ENCODE results near the gene LHX6.

Gene LHX6

GRCh38 chr9:122234022-122234748 is 5.4 kb upstream of the LHX6 start:
- DNase-seq: no peak

DNA sequence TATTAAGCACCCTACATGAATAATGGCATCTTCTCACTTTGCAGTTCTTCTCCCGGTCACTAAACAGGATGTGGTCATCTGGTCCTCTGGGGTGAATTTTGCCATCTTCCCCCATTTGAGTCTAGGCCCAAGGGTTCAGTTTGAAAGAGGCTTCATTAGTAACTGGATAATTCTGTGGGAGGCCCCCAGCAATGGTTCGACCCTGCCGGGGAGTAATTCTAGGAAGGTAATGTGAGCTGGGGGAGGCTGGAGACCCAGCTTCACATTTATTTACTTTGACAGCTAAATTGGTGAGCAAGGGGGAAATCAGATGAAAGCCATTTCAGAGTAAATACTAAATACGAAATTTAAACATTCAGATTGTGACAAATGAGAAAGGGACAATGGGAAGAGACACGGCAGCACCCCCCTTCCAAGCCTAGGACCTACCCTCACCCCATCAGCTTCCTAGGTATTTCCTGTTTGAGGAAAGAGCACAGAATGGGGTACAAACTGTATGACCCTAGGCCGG is 4.1 kb upstream of the LHX6 start:
- no peak for DNase-seq

DNA sequence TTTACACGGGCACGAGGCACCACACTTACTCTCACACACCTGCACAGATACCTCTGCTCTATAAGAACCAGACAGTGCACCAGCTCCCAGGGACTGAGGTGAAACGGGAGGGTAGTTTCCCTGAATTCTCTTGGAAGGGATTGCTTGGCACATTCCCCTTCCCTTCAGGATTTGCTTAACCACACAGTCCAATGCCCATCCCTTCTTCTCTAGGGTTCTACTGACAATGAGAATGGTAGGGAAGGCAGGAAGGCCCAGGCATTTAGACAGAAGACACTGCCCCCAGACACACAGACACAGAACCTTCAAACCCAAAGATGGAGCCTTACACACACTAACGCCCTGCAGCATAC is 704 bp upstream of the LHX6 start:
- DNase-seq: no peak

DNA sequence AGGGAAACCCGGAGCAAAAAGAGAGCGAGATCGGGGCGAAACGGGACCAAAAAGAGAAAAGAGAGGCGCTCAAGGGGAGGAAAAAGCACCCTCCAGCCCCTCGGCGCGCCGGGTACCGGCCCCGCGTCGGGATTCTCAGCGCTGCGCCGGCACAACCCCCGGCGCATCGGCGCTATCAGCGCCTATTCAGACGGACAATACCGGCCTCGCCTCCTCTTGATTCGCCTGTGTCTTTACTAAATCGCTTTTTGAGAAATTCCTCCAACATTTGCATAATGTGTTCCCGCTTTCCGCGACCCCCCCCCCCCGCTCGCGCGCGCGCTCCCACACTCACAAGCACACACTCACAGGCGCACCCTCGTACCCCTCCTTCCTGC is 578 bp downstream of the LHX6 start:
- DNase-seq: peak; percentile 39

- peak; percentile 27 for DNase-seq
Measured at GRCh38 chr9:122227575-122227900, 1.2 kb downstream of the LHX6 start.

DNA sequence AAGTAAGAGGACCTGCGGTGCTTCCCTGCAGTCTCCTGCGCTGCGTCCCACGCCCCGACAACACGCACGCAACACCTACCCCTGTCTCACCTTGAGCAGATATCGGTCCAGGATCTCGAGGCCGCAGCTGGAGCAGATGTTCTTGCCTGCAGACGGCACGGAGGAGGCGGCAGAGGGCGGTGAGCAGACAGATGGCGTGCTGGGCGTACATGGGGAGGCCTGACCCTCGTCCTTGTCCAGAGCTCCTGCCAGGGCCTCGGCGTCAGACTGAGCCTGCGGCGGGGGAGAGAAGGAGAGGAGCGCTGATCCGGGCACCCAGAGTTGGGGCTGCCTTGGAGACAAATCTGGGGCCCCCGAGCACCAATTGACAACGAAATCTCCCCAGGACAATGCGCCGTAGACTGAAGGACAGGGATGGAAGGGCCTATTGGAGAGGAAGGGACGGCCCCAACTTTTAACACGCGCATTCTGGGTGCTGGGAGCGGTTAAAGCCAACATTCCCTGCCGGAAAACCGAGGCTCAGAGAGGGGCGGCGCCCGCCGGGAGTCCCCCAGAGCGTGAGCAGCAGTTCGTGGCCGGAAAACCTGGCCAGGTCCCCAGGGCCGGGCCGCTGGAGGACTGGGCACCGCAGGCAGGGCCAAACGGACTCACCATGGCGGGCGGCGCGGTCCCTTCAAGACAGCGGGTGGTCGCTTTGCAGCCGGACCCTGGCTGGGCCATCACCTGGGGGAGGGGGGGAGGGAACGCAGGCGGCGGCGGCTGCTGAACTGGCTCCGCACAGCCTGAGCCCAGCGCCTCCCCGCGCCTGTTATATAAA is 1.8 kb downstream of the LHX6 start:
- no peak for DNase-seq

- no peak for DNase-seq
Measured at GRCh38 chr9:122226142-122226757, 2.5 kb downstream of the LHX6 start.

GRCh38 chr9:122225312-122226141 is 3.2 kb downstream of the LHX6 start:
- no peak for DNase-seq

- no peak for DNase-seq
Measured at GRCh38 chr9:122223435-122223834, 5.3 kb downstream of the LHX6 start.

DNA sequence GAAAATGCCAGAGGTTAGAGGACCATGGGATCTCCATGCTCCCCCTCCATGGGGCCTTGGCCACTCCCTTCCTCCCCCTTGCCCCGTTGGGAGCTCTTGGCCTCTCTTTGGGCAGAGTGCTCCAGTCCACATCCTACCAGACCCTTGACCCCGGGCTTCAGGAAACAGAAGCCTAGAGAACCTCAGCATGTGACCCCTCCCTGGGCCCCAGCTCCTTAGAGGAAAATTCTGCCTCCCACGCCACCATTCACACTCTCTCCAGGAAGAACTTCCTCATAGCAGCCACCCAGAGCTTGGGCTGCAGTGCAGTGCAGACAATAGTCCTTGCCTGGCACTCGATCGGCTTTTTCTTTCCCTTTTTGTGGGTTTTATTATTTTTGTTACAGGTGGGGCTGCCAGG is 6.0 kb downstream of the LHX6 start:
- no peak for DNase-seq

GRCh38 chr9:122221183-122221811 is 7.5 kb downstream of the LHX6 start:
- DNase-seq: peak; percentile 27

DNA sequence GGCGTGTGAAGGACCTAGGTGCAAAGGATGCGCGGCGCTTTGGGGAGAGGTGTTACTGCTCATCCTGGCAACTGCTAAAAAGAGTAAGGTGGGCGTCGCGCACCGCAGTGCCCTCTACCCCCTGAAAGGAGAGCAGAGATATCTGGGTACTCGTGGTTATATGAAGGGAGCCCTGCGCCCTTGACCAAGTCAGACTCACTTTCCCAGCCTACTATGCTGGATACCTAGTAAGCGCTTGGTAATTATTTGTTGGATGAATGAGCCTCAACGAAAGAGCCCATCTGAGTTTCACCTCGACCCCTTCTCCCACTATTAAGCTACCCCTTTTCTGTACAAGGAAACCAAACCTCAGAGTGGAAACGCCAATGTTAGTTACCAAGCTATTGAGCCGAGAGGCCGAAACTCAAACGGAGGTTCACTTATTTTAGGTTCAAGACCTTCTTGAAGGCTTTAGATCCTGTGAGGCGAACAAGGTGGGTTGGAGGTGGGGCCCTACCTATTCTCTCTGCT is 8.0 kb downstream of the LHX6 start:
- DNase-seq: no peak

DNA sequence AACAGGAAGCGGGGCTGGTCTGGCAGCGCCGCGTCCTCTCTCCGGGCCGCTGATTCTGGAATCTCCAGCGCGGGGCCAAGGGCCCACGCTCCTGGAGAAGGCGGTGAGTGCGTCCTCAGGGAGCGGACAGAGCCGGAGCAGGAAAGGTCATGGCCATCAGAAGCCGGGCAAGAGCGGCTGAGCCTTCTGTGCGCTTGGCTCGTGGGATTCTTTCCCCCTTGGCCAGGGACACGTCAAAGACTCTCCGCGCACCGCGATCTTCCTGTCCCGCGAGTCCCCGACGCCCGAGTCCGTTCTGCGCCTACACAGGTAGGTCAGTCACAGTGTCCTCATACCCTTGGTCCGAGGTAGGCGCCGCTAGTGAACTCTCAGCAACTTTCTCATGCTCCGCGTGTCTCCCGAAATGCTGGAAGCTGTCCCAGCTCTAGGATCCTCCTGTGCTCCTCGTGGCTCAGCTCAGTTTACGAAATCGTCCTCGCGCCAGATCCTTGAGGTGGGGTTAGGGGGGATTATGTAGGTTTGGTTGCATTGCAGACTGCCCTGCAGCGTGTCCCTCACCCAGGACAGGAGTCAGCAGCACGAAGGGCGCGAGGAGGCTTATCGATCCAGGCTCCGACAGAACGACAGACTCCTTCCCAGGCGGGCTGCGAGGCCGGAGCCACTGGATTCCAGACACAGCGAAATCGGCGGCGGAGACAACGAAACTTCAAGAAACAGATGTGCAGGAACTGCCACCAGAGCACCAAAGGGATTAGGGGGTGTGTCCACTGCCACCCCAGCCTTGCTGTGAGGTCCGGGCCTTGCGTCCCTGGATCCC is 8.7 kb downstream of the LHX6 start:
- DNase-seq: no peak

DNA sequence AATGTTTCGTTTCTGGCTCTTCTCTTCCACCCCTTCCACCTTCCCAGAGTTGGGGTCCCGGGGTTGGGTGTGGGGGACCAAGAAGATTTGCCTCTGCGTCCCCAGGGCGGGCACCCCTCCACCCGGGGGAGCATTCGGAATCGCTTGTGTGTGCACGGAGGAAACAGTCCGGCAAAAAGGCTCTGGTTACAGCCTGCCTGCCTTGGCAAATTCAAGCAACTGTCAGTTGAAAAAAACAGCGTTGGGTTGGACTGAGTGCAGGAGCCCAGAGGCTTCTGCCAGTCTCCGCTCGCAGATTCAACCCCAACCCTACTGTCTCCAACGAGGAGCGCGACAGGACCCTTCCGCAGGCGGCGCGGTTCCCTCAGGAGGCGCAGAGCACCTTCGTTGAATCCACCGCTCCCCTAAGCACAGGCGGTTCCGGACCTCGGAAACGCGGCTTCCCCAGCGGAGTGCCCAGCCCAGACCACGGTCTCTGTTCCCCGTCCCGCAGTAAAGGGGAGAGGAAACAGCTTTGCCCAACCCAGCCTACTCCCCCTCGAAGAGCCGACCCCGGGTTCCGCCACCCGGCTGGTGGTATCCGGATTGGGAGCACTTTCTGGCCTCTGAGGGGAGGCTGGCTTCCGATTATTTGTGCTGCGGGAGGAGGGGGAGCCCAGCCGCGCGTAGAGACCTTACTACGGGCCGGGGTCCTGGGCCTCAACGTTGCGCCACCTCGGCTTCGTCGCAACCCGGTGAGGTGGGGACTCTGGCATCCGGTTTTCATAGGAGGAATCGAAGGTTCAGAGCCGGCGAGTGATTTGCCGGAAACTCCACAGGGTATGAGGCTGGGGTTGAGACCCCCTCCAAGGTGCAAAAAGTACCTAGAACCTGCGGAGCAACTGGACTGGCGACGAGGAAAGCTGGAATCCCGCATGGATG is 9.6 kb downstream of the LHX6 start:
- peak; percentile 73 for DNase-seq

DNA sequence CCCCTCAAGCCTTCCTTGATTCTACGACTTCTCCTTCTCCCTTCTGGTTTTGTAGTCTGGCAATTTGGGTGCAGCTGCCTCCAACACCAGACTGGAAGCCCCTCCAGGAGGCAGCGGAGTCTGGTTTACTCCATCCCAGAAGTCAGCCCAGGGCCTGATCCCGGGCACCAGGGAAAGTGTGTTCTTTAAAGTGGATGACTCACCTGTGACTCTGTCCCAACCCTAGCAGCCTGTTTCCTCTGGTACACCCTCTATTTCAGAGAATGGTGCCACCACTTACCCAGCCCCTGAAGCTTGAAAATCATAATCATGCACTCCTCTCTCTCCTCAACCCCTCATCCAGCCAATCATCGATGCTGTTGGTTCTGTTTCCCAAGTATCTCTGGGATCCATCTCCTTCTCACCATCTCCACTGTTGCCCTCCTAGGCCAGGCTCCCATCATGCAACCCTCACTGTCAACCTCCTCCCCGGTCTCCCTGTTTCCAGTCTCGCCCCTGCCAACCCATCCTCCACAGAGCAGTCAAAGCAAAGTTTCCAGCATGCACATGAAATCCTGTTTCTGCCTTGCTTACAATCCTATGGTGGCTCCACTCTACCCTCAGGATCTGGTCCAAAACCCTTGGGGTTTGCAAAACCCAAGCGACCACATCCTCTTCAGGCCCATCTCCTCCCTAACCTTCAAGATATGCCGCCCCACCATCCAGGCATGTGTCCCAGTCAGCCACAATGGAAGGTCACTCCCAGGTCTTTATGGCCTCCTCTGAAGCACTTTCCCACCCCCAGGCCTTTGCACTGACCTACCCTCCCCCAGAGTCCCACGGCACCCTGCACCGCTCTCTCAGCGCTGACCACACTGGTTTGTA is 10.5 kb downstream of the LHX6 start:
- peak; percentile 39 for DNase-seq

DNA sequence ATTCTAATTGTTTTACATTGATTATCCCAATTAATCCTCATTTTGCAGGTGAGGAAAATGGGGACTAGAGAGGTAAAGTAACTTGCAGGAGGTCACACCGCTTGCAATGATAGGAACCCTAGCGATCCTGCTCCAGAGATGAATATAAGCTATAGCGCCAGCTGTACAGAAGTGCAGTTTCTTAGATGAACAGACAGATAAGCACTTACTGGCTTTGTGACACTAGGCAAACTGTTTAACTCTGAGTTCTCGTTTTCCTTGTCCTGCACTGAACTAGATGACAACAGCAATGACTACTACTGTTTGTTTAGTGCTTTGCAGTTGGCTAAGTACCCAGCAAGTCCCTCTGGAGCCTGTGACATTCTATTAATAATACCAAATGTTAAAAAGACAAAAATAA is 11.1 kb downstream of the LHX6 start:
- DNase-seq: peak; percentile 69

GRCh38 chr9:122216798-122217418 is 11.8 kb downstream of the LHX6 start:
- no peak for DNase-seq

DNA sequence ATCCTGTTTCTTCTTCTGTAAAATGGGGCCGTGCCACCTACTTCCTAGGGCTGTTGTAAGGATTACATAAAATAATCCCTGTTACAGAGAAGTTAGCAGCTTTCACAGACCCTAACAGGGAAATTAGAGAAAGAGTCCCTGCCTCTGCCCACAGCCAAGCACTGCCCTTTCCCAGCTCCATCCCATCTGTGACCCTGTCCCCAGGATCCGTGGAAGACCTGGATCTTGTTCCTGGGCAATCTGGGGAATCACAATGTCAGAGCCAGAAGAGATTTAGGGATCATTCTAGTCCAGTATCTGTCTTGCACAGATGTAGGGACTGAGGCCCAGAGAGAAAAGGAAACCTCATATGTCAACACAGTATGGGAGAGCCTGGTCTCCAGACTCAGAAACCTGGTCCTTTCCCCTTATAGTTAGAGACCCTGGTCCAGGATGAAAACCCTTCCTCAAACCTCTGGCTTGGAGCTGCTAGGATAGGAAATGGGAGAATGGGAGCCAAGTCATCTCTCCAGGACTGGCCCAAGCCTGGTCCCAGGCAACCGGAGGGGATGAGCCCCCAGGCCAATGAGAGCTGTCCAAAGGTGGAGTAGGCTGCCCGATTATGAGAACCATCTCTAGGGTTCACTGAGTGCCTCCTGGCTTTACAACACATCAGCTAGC is 12.5 kb downstream of the LHX6 start:
- no peak for DNase-seq

All from hematopoietic multipotent progenitor cell treated with erythropoietin and hydrocortisone succinate and interleukin-3 and kit ligand, for 4 days (in vitro differentiated cells).